Stimulated activated CD4-positive, alpha-beta T cell treated with anti-CD3 and anti-CD28 coated beads, Interleukin-4, amount 100 ng/mL, for 4 hours (primary cell): ENCODE data around the gene ZNF467.
A peak's percentile ranks its signal among the peaks of the same experiment; 100 is the strongest.

Experiments
- DNase-seq, 2 experiments: peaks; one replicate each; pipeline ENCODE4 v3.0.0-alpha.2; 2020

ZNF467 gene

GRCh38 chr7:149808311-149808710 is 34.9 kb upstream of the ZNF467 start:
- no peak for DNase-seq

- DNase-seq: no peak
Measured at GRCh38 chr7:149806726-149807125, 33.3 kb upstream of the ZNF467 start.

GRCh38 chr7:149804106-149804505 is 30.7 kb upstream of the ZNF467 start:
- DNase-seq: no peak

GRCh38 chr7:149803551-149804074 is 30.2 kb upstream of the ZNF467 start:
- DNase-seq: no peak

- DNase-seq: no peak
Measured at GRCh38 chr7:149802966-149803365, 29.6 kb upstream of the ZNF467 start.

GRCh38 chr7:149801816-149802215 is 28.4 kb upstream of the ZNF467 start:
- no peak for DNase-seq

- no peak for DNase-seq
Measured at GRCh38 chr7:149801002-149801566, 27.7 kb upstream of the ZNF467 start.

GRCh38 chr7:149800169-149800555 is 26.8 kb upstream of the ZNF467 start:
- DNase-seq: no peak

GRCh38 chr7:149799397-149800168 is 26.2 kb upstream of the ZNF467 start:
- DNase-seq: peak; percentile 51 to 55

GRCh38 chr7:149797771-149798170 is 24.4 kb upstream of the ZNF467 start:
- no peak for DNase-seq

GRCh38 chr7:149796287-149796860 is 23.0 kb upstream of the ZNF467 start:
- DNase-seq: no peak

GRCh38 chr7:149795126-149795525 is 21.7 kb upstream of the ZNF467 start:
- no peak for DNase-seq

GRCh38 chr7:149794661-149795060 is 21.3 kb upstream of the ZNF467 start:
- DNase-seq: no peak

- no peak for DNase-seq
Measured at GRCh38 chr7:149793261-149793660, 19.9 kb upstream of the ZNF467 start.

GRCh38 chr7:149792220-149792595 is 18.8 kb upstream of the ZNF467 start:
- DNase-seq: no peak

GRCh38 chr7:149791411-149792219 is 18.2 kb upstream of the ZNF467 start:
- DNase-seq: no peak

- DNase-seq: no peak
Measured at GRCh38 chr7:149790754-149791360, 17.5 kb upstream of the ZNF467 start.

GRCh38 chr7:149790146-149790548 is 16.8 kb upstream of the ZNF467 start:
- DNase-seq: peak in 1 of 2 experiments; percentile 9

- no peak for DNase-seq
Measured at GRCh38 chr7:149789101-149789500, 15.7 kb upstream of the ZNF467 start.

- no peak for DNase-seq
Measured at GRCh38 chr7:149788300-149788851, 15.0 kb upstream of the ZNF467 start.

GRCh38 chr7:149787428-149788299 is 14.3 kb upstream of the ZNF467 start:
- DNase-seq: no peak
